NCI-H2196 treated with DMSO at 0.1 percent for 48 hours (cell line): ENCODE data around the gene MYO10.
"Not testable (repeated sequence)": the region's sequence is repeated elsewhere in the genome, so short reads cannot be mapped to it uniquely, and the experiment has no call there.

Experiments
- DNase-seq: peaks from one replicate; lab custom pipeline; 2025; ENCODE audit not compliant: unreplicated experiment; lab: John Stamatoyannopoulos, UW

MYO10 gene

DNA sequence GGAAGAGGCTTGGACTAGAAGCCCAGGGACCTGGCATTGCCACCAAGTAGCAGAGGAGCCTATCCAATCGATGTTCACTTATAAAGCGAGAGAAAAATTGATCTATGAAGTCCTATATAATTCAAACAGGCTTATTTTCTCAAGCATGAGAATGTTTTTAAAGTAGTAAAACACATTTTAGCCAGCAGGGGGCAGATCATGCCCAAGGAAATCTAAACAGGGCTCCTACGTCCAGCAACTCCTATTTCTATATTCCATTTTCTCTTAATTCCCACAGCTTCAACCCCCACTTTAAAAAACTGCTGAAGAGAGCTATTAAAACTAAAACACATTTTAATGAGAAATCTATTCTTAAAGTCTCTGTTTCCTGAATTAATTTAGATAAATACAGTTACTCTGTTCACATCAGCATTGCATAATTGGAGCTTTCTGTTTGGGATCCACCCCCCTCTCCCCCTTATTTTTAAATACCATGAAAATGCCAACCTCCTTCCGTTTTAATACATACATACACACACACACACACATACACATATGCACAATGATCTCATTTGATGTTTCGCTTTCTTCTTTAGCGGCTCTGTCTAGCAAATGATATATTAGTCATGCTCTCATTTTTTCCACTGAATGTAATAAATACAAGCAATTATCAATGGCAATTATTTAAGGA, 144.9 kb downstream of the MYO10 start:
- no peak for DNase-seq

DNA sequence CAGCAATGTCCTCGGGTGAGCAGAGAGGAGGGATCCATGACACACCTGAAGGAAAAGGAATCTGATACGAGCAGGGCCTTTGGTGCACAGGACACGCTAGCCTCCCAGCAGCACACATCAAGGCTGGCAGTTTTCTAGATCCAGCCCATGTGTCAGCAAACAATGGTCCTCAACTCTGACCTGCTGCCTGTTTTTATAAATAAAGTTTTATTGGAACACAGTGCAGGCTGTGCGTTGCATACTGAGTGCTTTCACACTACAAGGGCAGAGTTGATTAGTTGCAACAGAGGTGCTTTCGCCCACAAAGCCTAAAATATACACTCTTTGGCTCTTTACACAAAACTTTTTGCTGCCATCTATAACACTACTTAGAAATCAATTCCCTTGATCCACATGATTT, 147.1 kb downstream of the MYO10 start:
- no peak for DNase-seq

DNA sequence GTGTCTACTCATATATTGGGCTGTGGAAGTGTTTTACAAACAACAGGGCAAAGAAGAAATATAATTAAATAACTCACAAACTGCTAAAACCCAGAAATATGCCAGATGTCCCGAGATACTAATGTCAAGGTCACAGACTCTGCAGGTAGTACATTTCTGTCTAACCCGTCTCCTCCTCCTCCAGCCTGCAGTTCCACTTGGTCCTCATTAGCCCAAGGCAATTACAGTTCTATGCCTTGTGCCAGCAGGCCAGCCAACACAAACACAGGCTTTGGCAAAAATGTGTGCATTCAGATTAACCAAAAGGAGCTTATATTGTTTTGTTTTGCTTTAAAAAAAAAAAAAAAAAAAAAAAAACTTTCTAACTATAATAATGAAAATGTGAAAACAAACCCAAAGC, 148.8 kb downstream of the MYO10 start:
- DNase-seq = no peak

DNA sequence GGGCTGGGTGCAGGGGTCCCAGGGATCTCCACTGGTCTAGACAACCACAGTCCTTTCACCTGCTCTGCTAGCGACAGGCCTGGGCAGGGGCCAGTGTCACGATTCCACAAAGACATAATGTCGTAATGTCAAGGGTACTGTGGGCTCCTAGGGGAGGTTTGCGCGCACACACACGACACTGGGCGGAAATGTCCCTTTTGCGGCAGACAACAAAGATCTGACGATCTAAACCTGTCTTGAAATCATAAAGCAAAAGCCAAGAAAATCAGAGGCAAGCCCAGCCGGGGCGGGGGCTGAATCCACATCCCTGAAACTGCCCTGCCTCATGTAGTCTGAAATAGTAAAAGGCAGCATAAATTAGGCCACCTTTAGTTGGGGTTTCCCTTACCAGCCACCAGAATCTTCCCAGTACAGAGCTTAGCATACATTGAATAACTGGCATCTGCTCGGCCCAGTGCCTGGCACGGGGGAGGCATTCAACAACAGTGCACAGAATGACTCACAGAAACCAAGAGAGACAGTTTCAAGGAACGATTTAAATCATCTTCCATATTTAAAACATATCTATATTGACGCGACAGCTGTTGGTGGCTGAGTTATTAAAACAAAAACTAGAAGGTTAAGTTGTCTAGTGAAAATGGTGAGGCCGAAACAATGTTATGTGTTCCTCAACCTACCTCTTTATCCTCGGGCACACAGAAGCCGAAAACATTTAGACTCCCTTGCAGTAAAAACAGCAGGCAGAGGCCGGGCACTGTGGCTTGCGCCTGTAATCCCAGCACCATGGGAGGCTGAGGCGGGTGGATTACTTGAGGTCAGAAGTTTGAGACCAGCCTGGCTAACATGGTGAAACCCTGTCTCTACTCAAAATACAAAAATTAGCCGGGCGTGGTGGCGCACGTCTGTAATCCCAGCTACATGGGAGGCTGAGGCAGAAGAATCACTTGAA, 151.0 kb downstream of the MYO10 start:
- no peak for DNase-seq

DNA sequence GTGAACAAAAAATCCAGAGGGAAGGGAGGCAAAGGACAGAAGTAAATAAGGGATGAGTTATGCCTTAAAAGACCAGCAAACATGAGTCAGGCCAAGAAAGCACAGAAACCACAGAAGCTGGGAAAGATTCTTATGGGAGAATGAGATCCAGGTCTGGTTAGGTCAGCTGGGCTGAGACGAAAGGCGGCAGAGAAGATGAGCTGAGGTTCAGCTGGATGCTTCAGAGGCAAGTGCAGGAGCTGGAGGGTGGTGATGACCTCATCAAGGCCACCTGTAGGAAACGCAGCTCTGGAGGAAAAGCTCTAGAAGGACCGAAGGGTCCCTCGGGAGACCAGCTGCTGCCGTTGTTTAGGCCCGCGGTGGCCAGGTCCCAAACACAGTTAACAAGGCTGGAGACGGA, 152.0 kb downstream of the MYO10 start:
- DNase-seq = no peak

DNA sequence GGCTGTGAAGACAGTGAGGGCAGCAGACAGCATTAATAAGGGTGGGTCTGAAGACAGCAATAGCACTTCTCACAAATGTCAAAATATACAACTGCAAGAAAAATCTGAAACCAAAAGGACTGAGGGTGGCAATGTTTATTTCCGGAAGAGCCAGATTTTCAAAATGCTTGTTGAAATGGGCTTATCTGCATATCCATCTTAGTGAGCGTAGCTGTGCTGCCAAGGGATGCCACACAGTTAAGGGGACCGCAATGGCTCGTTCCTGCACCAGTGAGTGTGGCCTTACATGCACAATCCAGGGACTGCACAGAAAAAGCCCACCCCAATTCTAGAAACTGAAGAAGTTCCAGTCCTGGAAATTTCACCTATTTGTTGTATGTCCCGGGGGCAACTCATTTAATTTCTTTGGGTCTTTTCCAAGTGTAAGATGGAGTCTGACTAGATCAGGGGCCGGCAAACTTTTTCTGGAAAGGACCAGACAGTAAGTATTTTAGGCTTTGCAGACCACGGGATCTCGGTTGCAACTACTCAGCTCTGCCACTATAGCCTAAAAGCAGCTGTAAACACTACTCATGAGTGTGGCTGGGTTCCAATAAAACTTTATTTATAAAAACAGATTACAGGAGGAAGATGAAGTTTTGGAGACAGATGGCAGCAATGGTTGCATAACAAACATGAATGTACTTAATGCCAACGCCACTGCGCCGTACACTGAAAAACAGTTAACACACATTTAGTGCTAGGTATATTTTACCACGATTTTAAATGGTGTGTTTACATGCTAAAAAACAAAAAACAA, 154.1 kb downstream of the MYO10 start:
- DNase-seq = no peak

DNA sequence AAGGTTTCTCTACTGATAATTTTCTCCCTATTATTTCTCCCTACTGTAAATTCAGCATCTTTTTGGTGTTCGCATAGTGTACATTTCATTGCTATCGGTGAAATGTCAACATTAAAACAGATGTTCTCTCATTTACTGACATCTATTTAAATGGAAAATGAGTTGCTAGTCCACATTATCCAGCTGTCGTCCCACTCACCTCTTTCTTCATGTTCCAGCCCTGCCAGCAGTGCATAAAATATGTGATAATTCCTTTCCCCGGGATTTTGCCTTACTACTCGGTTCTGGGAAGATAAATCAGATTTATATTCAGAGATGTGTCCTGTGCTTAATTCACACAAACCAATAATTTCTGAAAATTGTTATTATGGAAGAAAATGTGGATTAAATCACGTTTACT, 155.8 kb downstream of the MYO10 start:
- no peak for DNase-seq

DNA sequence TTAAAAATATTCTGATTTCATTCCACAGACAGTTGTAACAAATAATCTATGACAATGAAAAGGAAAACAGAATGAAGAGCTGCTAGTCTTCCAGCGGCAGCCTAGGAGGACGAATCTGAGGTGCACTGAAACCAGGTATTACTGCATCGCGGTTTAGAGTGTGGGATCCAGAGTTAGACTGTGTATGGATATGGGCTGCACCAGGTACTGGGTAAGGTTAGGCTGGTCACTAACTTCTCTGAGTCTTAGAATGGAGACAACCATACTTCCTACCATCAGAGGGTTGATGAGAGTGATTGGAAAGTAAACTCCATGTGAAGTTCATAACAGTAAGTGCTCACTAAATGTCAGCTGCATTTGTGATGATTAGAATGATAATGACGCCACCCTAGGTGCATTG, 158.7 kb downstream of the MYO10 start:
- no peak for DNase-seq

DNA sequence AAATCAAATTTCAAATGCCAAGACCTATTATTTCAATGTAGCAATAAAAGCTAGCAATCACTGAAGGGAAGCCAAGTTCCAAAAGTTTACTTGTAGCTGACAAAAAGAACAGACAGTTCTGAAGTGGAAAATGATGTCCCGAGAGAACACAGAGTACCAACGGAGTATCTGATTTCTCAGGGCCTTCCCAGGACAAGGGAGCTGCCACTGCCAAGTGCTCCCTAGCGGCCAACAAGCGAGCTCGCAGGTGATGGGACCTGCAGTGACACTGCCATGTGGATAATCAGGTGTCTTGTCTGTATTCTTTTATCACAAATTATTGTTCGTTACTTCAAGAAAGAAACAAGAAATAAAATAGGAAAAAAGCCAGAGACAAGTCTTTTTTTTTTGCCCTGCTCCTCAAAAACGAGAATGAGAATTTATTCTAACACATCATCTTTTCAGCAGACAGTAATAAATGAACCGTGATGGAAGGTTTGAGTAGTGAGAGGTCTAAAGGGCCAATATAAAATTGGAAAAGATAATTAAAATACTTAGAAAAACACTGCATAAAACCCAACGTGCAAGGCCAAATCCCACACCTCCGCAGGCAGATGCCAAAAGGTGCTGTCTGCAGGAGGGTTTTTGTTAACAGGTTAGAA, 159.4 kb downstream of the MYO10 start:
- no peak for DNase-seq

DNA sequence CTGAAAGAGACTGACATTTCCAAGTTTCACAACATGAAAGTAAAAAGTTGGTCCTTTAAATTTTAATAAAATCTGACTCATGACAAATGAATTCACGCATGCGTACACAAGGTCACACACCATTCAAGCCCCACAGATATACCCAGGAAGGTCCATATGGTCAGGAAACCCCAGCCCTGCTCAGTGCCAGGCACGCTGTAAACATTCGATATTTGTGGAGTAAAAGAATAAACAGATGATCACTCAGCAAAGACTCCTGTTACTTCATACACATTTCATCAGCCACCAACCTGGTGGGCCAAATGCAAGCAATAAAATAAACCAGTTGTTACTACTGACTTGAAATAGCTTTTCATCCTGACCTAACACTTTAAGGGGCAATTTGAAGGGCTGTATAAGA, 161.3 kb downstream of the MYO10 start:
- DNase-seq = no peak

DNA sequence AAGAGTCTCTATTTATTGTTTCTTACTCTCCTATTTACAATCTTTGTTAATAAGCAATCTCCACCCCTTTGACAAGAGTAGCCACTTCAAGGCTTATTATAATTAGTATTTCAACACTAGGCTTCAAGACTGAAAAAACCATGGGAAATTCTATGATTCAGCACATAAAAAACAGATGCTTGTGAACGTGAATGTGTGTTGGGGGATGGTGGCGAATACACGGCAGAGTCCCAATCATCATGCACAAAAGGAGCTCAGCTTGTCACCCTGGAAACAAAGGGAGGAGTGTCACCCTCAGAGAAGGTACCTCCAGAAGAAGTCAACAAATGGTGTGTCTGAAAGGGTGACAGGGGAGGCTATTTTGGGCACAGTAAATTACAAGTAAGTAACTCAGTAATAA, 162.1 kb downstream of the MYO10 start:
- DNase-seq = no peak

DNA sequence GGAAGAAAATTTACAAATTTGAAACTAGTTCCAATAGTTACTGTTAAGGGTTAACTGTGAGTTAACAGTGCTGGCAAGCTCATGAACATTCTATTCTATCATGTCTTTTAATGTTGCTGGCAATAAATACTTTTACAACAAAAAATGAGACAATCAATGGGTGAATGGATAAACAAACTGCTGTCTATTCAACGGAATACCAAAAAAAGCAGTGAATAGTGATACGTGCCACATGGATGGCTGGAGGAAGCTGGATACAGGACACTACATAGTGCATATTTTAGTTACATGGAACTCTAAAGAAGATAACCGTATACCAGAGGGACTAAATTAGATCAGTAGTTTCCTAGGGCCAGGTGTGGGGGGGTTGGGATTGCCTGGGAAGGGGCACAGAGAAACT, 163.5 kb downstream of the MYO10 start:
- no peak for DNase-seq

DNA sequence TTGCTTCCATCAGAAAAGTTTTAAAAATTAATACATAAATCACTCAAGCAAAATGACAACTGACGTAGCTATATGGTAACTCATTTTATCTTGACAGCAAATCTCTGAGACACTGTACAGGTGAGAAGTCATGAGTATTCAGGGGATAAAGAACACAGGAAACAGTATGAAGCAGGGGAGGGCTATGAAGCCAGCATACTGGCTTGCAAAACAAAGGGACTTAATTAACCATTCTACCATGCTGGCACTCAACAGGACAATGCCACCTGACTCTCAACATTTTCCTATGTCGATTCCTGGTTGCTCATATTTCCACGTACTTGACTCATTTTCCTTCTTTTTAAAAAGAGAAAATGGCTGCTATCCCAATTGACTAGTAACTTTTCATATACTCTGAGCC, 167.9 kb downstream of the MYO10 start:
- no peak for DNase-seq

DNA sequence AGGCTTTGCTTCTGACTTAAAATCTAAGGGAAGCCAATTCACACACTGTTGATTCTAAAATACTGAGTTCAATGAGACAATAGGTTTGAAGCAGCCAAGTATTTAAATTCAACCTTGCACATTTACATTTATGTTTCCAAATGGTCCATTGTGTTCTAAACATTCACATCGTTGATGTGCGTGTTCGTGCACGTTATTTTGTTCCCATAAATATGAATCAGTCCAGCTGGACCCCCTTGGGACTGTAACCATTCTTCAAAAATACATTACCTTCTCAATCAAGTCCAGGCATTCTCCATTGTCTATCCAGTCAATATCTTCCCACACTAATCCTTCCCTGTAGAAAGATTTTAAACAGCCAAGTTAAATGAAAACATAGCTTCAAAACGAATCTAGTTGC, 172.9 kb downstream of the MYO10 start:
- no peak for DNase-seq

DNA sequence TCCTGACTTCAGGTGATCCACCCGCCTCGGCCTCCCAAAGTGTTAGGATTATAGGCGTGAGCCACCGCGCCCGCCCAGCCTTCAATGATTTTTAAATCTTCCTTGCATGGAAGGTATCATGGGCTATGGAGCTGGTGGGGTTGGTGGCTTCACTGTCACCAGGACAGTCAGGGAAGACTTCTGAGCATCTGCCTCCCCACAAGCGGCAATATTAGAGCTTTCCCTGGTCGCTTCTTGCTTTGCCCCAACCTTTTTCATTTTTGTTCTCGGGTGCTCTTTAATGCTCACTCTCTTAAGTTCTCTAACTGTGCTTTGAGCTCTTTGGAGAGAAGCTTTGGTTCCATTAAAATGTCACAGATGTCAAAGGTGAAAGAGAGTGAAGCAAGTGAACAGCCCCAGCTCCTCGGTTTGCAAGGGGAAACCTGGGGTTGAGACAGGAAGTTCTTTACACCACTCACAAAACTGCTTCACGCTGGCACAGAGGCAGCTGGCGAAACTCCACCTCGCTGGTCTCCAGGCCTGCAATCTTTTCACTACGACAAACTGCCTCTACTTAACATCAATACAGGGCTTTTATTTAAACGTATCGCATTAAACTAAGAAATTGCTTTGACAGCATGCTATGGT, 176.8 kb downstream of the MYO10 start:
- DNase-seq = no peak

DNA sequence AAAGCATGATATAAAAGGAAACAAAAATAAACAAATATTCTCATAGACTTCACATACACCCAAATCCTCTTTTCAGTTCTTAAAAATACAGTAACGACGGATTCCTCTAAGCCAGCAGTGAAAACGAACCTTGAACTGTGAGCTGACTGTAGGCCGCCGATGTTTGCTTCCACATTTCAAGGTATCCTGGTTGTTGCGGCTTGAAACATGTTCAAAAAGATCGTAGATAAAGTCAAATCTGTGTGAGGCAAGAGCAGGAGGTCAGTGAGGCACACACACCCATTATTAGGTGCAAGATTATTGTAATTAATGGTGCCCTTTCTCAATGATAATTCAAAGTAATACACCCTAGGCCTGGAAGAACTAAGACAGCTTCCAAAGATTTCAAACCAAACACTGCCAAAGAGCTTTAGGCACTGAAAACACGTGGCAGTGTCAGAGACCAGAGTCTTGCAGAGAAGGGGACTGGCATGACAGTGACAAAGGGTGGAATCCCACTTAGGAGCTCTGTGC, 178.0 kb downstream of the MYO10 start:
- no peak for DNase-seq

DNA sequence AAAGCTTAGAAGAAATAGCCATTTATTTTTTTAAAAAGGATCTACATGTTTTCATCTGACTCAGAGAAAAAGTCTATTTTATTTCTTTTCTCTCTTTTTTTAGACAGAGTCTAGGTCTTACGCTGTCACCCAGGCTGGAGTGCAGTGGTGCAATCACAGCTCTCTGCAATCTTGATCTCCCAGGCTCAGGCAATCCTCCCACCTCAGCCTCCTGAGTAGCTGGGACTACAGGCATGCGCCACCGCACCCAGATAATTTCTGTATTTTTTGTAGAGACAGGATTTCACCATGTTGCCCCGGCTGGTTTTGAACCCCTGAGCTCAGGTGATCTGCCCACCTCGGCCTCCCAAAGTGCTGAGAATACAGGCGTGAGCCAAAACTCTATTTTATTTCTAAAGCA, 178.5 kb downstream of the MYO10 start:
- DNase-seq = not testable (repeated sequence)

DNA sequence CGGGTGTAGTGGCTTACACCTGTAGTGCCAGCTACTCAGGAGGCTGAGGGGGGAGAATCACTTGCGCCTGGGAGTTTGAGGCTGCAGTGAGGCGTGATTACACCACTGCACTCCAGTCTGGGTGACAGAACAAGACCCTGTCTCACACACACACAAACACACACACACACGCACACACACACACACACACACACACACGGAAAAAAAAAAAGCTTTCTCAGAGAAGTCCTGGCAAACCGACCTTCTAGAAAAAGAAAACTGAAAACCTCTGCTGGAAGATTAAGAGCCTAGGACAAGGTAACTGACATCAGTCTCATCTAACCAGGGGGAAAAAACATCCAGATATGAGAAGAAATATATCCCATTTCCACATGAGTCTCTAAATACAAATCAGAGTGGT, 178.9 kb downstream of the MYO10 start:
- no peak for DNase-seq

DNA sequence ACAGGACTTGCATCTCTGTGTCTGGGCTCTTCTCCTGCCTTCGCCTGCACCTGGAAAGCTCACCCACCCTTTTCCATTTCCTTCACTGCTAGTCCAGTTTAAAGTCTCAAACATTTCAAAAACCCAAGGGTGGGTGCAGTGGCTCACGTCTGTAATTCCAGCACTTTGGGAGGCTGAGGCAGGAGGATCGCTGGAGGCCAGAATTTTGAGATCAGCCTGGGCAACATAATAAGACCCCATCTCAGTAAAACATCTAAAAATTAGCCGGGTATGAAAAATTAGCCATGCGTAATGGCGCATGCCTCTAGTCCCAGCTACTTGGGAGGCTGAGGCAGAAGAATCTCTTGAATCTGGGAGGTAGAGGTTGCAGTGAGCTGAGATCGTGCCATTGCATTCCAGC, 179.4 kb downstream of the MYO10 start:
- DNase-seq = no peak

DNA sequence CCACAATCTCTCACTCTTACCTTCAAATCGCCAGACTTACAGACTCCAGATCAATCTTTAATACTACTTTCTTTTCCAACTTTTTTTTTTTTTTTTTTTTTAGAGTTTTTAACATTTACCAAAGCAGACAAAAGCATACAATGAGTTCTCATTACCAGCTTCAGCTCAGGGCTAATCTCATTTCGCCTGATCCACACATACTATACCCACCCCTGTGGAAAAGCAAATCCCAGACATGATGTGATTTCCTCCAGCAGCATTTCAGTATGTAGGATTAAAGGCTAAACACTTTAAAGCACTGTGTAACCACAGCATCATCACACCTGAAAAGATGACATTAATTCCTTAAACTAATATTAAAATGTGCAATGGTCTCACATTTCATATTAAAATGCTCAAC, 180.4 kb downstream of the MYO10 start:
- DNase-seq = no peak

DNA sequence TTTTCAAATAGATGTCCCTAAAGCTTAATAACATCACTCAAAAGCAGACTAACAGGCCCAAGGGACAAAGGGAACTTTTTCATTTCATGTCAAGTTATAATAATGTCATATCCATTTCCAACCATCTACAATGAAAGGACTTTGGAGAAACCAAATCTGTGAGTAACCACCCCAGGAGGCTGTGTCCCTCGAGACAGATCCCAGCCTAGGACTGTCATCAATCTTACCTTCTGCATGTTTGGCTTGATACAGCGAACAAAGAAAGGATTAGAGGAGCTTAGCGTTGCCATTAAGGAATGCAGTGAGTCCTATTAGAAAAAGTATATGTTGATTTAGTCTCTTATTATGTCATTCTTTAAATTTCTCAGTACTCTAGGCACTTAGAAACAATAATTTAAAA, 181.5 kb downstream of the MYO10 start:
- no peak for DNase-seq
